ENCODE results near the gene RAB6A. TPM values are rescaled to one million over a fixed set of nuclear protein-coding genes. Genes with fewer than 3 reads are reported as not detected.

The RAB6A gene
- total RNA-seq, 4 donors from 2014 or later: 49.0 to 232 (median 206) TPM

DNA sequence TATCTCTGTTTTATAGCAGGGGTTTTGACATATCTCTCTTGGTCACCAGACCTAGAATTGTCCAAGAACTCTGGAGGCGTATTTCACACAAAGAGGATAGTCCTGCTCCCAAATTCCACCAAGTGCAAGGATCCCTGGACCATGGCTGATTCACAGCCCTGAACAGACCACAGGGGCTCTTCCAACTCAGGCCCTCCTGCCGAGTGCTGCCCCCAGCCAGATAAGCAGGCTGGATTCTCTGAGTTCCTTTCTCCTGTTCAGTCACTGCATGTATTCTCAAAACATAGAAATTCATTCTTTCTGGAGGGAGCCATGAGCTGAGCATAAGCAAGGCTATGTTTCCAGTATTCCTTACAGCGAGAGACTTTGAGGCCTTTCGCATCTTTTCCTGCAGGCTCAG lies 127.9 kb downstream of the RAB6A start:
- TF ChIP-seq EP300 (IDR thresholded peaks at IDR 0.05; ENCODE audit: low read depth): no peak
- TF ChIP-seq POLR2A (IDR thresholded peaks at IDR 0.05): no peak
- no peak for TF ChIP-seq POLR2AphosphoS5 (IDR thresholded peaks at IDR 0.05)
- no peak for TF ChIP-seq CTCF (IDR thresholded peaks at IDR 0.05)
- Histone ChIP-seq H3K36me3 (no peaks in the 10 kb centered on the region), H3K27ac (no peak overlapping the region), H3K9me3 (no peaks in the 10 kb centered on the region), H3K4me1 (no peaks in the 10 kb centered on the region), H3K27me3 (no peaks in the 10 kb centered on the region), H3K4me3 (no peak overlapping the region)
- in situ Hi-C loops (cut with MboI; ENCODE audit: low pct_ligation_motif_present in 1 of 4, low pct_unique_long_range_greater_than_20kb in 1 of 4, low sequenced_read_pairs in 3 of 4) (no loop called here), intact Hi-C loops (cut with DNase I; ENCODE audit: low total_unique reads) (no loop called here)
- 97 to 100% methylated on average over 1 to 4 of the region's 4 CpGs for WGBS, 2 donors (ENCODE audit: low coverage in 1 of 2)
- DNase-seq: no peak

DNA sequence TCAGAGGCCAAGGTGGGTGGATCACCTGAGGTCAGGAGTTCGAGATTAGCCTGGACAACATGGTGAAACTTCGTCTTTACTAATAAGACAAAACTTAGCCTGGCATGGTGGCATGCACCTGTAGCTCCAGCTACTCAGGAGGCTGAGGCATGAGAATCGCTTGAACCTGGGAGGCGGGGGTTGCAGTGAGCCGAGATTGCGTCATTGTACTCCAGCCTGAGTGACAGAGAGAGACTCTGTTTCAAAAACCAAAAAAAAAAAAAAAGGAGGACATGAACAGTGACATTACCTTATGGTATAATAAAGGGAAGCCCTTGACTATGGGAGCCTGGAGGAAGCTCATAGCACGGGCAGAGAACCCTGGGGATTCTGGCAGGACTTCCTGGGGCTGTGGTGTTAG lies 131.0 kb downstream of the RAB6A start:
- H3K27me3 ChIP-seq: no peaks in the 10 kb centered on the region
- H3K27ac ChIP-seq: no peak overlapping the region
- H3K4me1 ChIP-seq: peaks cover 0 to 4% (median 1%) of the 10 kb centered on the region in 4 donors
- no peak overlapping the region for H3K4me3 ChIP-seq
- in situ Hi-C loops (cut with MboI; ENCODE audit: low pct_ligation_motif_present in 1 of 4, low pct_unique_long_range_greater_than_20kb in 1 of 4, low sequenced_read_pairs in 3 of 4): no loop called here
- WGBS, 2 donors (ENCODE audit: low coverage in 1 of 2): 66 to 82% methylated on average over 3 to 7 of the region's 7 CpGs
- intact Hi-C loops (cut with DNase I; ENCODE audit: low total_unique reads): loop anchor here (5.0 kb wide), 1 partner anchor 32 kb away; no protein-coding TSS in a partner anchor
- DNase-seq: no peak
- TF ChIP-seq EP300 (IDR thresholded peaks at IDR 0.05; ENCODE audit: low read depth) (no peak), POLR2AphosphoS5 (IDR thresholded peaks at IDR 0.05) (no peak), POLR2A (IDR thresholded peaks at IDR 0.05) (no peak), CTCF (IDR thresholded peaks at IDR 0.05) (no peak)
- H3K36me3 ChIP-seq: no peaks in the 10 kb centered on the region
- H3K9me3 ChIP-seq: no peaks in the 10 kb centered on the region

GRCh38 chr11:73625696-73626318 lies 135.1 kb downstream of the RAB6A start:
- intact Hi-C loops (cut with DNase I; ENCODE audit: low total_unique reads): loop anchor here (5.0 kb wide), 1 partner anchor 36 kb away; no protein-coding TSS in a partner anchor

More at GRCh38 chr11:73625696-73626318, 135.1 kb downstream of the RAB6A start:
- peak; percentile 80 for DNase-seq
- WGBS, 2 donors (ENCODE audit: low coverage in 1 of 2): 30 to 46% methylated on average over 12 to 19 of the region's 19 CpGs
- Histone ChIP-seq H3K27ac (no peak overlapping the region), H3K4me3 (no peak overlapping the region), H3K9me3 (no peaks in the 10 kb centered on the region), H3K27me3 (peaks cover 7% of the 10 kb centered on the region), H3K36me3 (no peaks in the 10 kb centered on the region), H3K4me1 (peaks cover 0 to 4% (median 1%) of the 10 kb centered on the region in 4 donors)
- no peak for TF ChIP-seq POLR2A (IDR thresholded peaks at IDR 0.05)
- peak; percentile 84 to 95 (median 91) for TF ChIP-seq CTCF (IDR thresholded peaks at IDR 0.05)
- in situ Hi-C loops (cut with MboI; ENCODE audit: low pct_ligation_motif_present in 1 of 4, low pct_unique_long_range_greater_than_20kb in 1 of 4, low sequenced_read_pairs in 3 of 4): no loop called here

Other genes with a start within 250 kb of the RAB6A start
- 10 to 100 TPM; 17.5 to 43.4 (median 23.3) TPM for gene FAM168A, start 163.0 kb downstream of the RAB6A start, total RNA-seq
- gene PLEKHB1, start 114.5 kb downstream of the RAB6A start, total RNA-seq: 10 to 100 TPM in 1 of 4 donors, 1 to 10 TPM in 3; 7.2 to 23.5 (median 9.6) TPM
- 10 to 100 TPM in 3 of 4 donors, not detected in 1; 10.5 to 21.1 (median 21.0) TPM for gene MRPL48, start 26.8 kb upstream of the RAB6A start, total RNA-seq
- gene COA4, start 115.8 kb upstream of the RAB6A start, total RNA-seq: 10 to 100 TPM; 26.3 to 92.8 (median 74.4) TPM
- 10 to 100 TPM in 2 of 4 donors, 1 to 10 TPM in 1, under 1 TPM in 1; 0.37 to 10.5 (median 6.4) TPM for gene PAAF1, start 115.9 kb upstream of the RAB6A start, total RNA-seq
- gene DNAJB13, start 190.0 kb upstream of the RAB6A start, total RNA-seq: not detected
- 10 to 100 TPM; 36.7 to 57.6 (median 39.6) TPM for gene UCP2, start 221.8 kb upstream of the RAB6A start, total RNA-seq
- gene UCP3, start 248.0 kb upstream of the RAB6A start, total RNA-seq: 1 to 10 TPM; 1.3 to 7.6 (median 3.1) TPM